IMR-90 (cell line): ENCODE data around the gene RHBDL1. TPM values are rescaled to one million over a fixed set of nuclear protein-coding genes. Genes with fewer than 3 reads are reported as not detected.

ENCODE experiments used
- ATAC-seq: fragments of 200-7000 bp; cut with Tn5 transposase; 2 replicates; pipeline ENCODE4 v1.9.1; 2020; ENCODE audit warnings: low read depth, mild to moderate bottlenecking, moderate library complexity
- BruUV-seq: library from RNA; stranded (reverse); fragments of 400-500 nt; replicated peaks from 2 replicates; lab custom pipeline; 2021; lab: Mats Ljungman, UMichigan
- CTCF ChIA-PET: fragments of 300-600 bp; formaldehyde crosslinking; extraction: SDS; loops from one replicate; lab custom pipeline; 2021; ENCODE audit warnings: antibody characterized with exemption; lab: Yijun Ruan, JAX
- POLR2A ChIA-PET: fragments of 300-600 bp; sonication (Branson Sonifier 250); formaldehyde crosslinking; loops from one replicate; lab custom pipeline; 2022; ENCODE audit warnings: antibody characterized with exemption; ENCODE audit not compliant: unreplicated experiment; lab: Charles Lee
- DNase-seq: peaks from one replicate; pipeline ENCODE4 v3.0.0; 2013
- H2AFZ ChIP-seq: replicated peaks from 2 replicates; pipeline ENCODE3; 2013; ENCODE audit warnings: low read length, mild to moderate bottlenecking; ENCODE audit not compliant: poor library complexity
- H2AK5ac ChIP-seq: 2 replicates; pipeline ENCODE4 v1.6.1; 2013; ENCODE audit warnings: low read depth, low read length, inconsistent platforms
- H2AK9ac ChIP-seq: replicated peaks from 2 replicates; pipeline ENCODE3; 2013; ENCODE audit warnings: mild to moderate bottlenecking, low read depth, low read length, moderate library complexity; ENCODE audit not compliant: poor library complexity
- H2BK120ac ChIP-seq: 2 replicates; pipeline ENCODE4 v1.6.1; 2013; ENCODE audit warnings: low read depth, low read length, inconsistent platforms
- H2BK15ac ChIP-seq: 3 replicates; pipeline ENCODE4 v1.6.1; 2013; ENCODE audit warnings: low read depth, low read length, inconsistent platforms
- H2BK20ac ChIP-seq: 2 replicates; pipeline ENCODE4 v1.6.1; 2013; ENCODE audit warnings: low read depth, mild to moderate bottlenecking, inconsistent platforms, low read length, moderate library complexity
- H2BK5ac ChIP-seq: 2 replicates; pipeline ENCODE4 v1.6.1; 2013; ENCODE audit warnings: mild to moderate bottlenecking, low read depth, low read length, inconsistent platforms; ENCODE audit not compliant: poor library complexity, severe bottlenecking
- H3K14ac ChIP-seq: replicated peaks from 2 replicates; pipeline ENCODE4 v1.6.1; 2013; ENCODE audit warnings: low read depth, low read length, inconsistent platforms
- H3K18ac ChIP-seq: 2 replicates; pipeline ENCODE4 v1.6.1; 2013; ENCODE audit warnings: low read depth, low read length, control low read depth
- H3K23ac ChIP-seq: 2 replicates; pipeline ENCODE4 v1.6.1; 2013; ENCODE audit warnings: low read depth, low read length, inconsistent platforms
- H3K27ac ChIP-seq: 2 replicates; pipeline ENCODE4 v1.5.1; 2013; ENCODE audit warnings: mild to moderate bottlenecking, control low read depth, low read length; ENCODE audit not compliant: insufficient read depth
- H3K27me3 ChIP-seq: 2 replicates; pipeline ENCODE4 v1.6.1; 2013; ENCODE audit warnings: low read length; ENCODE audit not compliant: control insufficient read depth, insufficient read depth
- H3K36me3 ChIP-seq: 2 replicates; pipeline ENCODE4 v1.6.1; 2013; ENCODE audit warnings: low read length, mixed read lengths; ENCODE audit not compliant: control insufficient read depth, insufficient read depth
- H3K4ac ChIP-seq: 2 replicates; pipeline ENCODE4 v1.6.1; 2013; ENCODE audit warnings: low read depth, low read length, inconsistent platforms
- H3K4me1 ChIP-seq: 2 replicates; pipeline ENCODE4 v1.6.1; 2013; ENCODE audit warnings: low read length, mixed read lengths; ENCODE audit not compliant: control insufficient read depth, insufficient read depth
- H3K4me2 ChIP-seq: 2 replicates; pipeline ENCODE4 v1.6.1; 2013; ENCODE audit warnings: low read depth, mild to moderate bottlenecking, control low read depth, low read length, moderate library complexity
- H3K4me3 ChIP-seq: 2 replicates; pipeline ENCODE4 v1.5.1; 2013; ENCODE audit warnings: low read depth, mild to moderate bottlenecking, control low read depth, low read length, moderate library complexity; ENCODE audit not compliant: insufficient read depth
- H3K56ac ChIP-seq: 2 replicates; pipeline ENCODE4 v1.6.1; 2013; ENCODE audit warnings: low read length, inconsistent platforms; ENCODE audit not compliant: insufficient read depth; ENCODE audit errors: extremely low read depth
- H3K79me1 ChIP-seq, 2 experiments: 2 replicates each; pipeline ENCODE4 v1.6.1; 2013; ENCODE audit warnings: low read length in 2 of 2, inconsistent platforms in 1 of 2, low read depth in 1 of 2
- H3K9ac ChIP-seq: 2 replicates; pipeline ENCODE4 v1.6.1; 2013; ENCODE audit warnings: low read depth, low read length, control low read depth
- H3K9me1 ChIP-seq: 2 replicates; pipeline ENCODE4 v1.6.1; 2013; ENCODE audit warnings: low read length, inconsistent platforms; ENCODE audit not compliant: insufficient read depth
- H3K9me3 ChIP-seq: 2 replicates; pipeline ENCODE4 v1.6.1; 2013; ENCODE audit warnings: low read length; ENCODE audit not compliant: control insufficient read depth, insufficient read depth
- H4K20me1 ChIP-seq: 2 replicates; pipeline ENCODE4 v1.6.1; 2013; ENCODE audit warnings: low read length, inconsistent platforms; ENCODE audit not compliant: insufficient read depth
- H4K5ac ChIP-seq: 2 replicates; pipeline ENCODE4 v1.6.1; 2013; ENCODE audit warnings: mild to moderate bottlenecking, low read depth, low read length, control low read depth
- H4K8ac ChIP-seq, 2 experiments: 2 replicates each; pipeline ENCODE4 v1.6.1; 2013; ENCODE audit warnings: low read depth in 2 of 2, low read length in 2 of 2, control low read depth in 1 of 2, inconsistent platforms in 1 of 2
- H4K91ac ChIP-seq: 2 replicates; pipeline ENCODE4 v1.6.1; 2013; ENCODE audit warnings: low read depth, low read length, inconsistent platforms; ENCODE audit not compliant: insufficient read depth
- WGBS, 2 experiments: methylation state at CpG; one replicate each; pipeline versions ENCODE4 v1.1.5 to v1.1.7; 2013; ENCODE audit warnings: missing lambda C conversion rate in 2 of 2; ENCODE audit not compliant: insufficient read length in 1 of 2; ENCODE audit errors: extremely low coverage in 2 of 2; 5-methylcytosine and 5-hydroxymethylcytosine counted together
- dilution Hi-C: fragments of 300-500 bp; cut with HindIII; formaldehyde crosslinking; loops from one replicate; pipeline ENCODE4 v1.14.3; 2018; ENCODE audit warnings: low sequenced_read_pairs; ENCODE audit not compliant: unreplicated experiment
- in situ Hi-C: fragments of 300-500 bp; cut with MboI; formaldehyde crosslinking; loops from 3 replicates; pipeline ENCODE4 v1.14.3; 2019; ENCODE audit warnings: low sequenced_read_pairs, inconsistent platforms, mixed read lengths
- intact Hi-C: fragments of 100-400 bp; cut with micrococcal nuclease; formaldehyde crosslinking; loops from 2 replicates; pipeline ENCODE4 v1.10.0; 2022
- polyA plus RNA-seq, 3 experiments: library from polyadenylated mRNA; depleted of rRNA; stranded (reverse); fragments of >200 nt; gene quantifications; 2 replicates each; pipeline ENCODE4 v1.2.3, GENCODE V29; 2012; ENCODE audit warnings: low replicate concordance in 1 of 3
- total RNA-seq: library from RNA; depleted of rRNA; stranded (reverse); fragments of >200 nt; gene quantifications from 2 replicates; pipeline ENCODE4 v1.2.3, GENCODE V29; 2012
- TF ChIP-seq, protein P1 (sequence below): fragments of 150-350 bp; IDR thresholded peaks from 2 replicates; pipeline ENCODE4 v1.6.1; 2017; ENCODE audit warnings: mild to moderate bottlenecking, antibody characterized with exemption, low read length, low read depth

RHBDL1 gene
- total and polyA plus RNA-seq, 2 of the 4 experiments (the other 2 are of a cell fraction): 0.72 to 4.1 TPM

DNA sequence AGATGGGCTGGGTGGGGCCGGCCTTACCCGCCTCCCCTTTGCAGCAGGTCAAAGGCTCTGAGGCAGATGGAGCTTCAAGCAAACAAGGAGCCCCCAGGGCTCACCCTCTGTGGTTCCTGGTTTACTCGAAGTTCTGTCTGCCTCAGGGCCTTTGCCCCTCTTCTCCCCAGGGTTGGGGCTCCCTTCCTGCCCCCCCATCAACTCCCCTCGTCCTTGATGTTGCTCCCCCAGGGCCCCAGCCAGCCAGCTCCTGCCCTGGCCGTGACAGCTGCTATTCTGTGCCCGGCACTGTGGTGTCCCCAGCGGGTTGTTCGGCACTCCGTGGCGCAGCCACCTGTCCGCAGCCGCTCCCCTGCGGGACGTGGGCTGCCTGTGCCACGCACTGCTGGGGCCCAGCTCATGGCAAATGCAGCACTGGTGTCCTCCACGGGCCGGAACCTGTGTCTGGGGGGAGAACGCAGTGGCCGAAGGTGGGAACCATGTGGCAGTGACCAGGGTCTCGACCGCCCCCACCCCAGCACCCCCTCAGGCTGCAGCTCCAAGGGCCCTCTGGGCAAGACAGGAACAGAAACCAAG is 35.1 kb downstream of the RHBDL1 start:
- no peak overlapping the region for H3K4me2 ChIP-seq
- no peak overlapping the region for H4K91ac ChIP-seq
- no peaks in the 10 kb centered on the region for H3K9me3 ChIP-seq
- no peak for ATAC-seq
- no peak overlapping the region for H3K9ac ChIP-seq
- H3K79me1 ChIP-seq: no peaks in the 10 kb centered on the region
- no peak overlapping the region for H3K18ac ChIP-seq
- POLR2A ChIA-PET: no interaction called here
- in situ Hi-C loops (loop anchor here (5.0 to 25.0 kb wide), 2 partner anchors 77 to 352 kb away; partner anchors contain the start of genes CHTF18, RPUSD1 and SSTR5), intact Hi-C loops (loop anchor here (5.0 kb wide), 1 partner anchor 272 kb away; the partner anchor contains the start of gene SOX8), dilution Hi-C loops (no loop called here)
- H2BK20ac ChIP-seq: no peak overlapping the region
- H4K5ac ChIP-seq: no peak overlapping the region
- no peak overlapping the region for H2BK15ac ChIP-seq
- no peak overlapping the region for H3K14ac ChIP-seq
- H4K8ac ChIP-seq: no peak overlapping the region
- H3K4ac ChIP-seq: no peak overlapping the region
- peaks cover 14% of the 10 kb centered on the region for H4K20me1 ChIP-seq
- no peak overlapping the region for H2AFZ ChIP-seq
- no TSS peak for BruUV-seq
- H3K4me1 ChIP-seq: peaks cover 8% of the 10 kb centered on the region; the same call in 1 of the 2 replicates
- no peaks in the 10 kb centered on the region for H3K9me1 ChIP-seq
- no peak overlapping the region for H3K56ac ChIP-seq
- no peak overlapping the region for H3K27ac ChIP-seq
- TF ChIP-seq, protein P1, sequence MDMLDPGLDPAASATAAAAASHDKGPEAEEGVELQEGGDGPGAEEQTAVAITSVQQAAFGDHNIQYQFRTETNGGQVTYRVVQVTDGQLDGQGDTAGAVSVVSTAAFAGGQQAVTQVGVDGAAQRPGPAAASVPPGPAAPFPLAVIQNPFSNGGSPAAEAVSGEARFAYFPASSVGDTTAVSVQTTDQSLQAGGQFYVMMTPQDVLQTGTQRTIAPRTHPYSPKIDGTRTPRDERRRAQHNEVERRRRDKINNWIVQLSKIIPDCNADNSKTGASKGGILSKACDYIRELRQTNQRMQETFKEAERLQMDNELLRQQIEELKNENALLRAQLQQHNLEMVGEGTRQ: no peak
- H2BK120ac ChIP-seq: no peak overlapping the region
- no peak overlapping the region for H3K4me3 ChIP-seq
- H2BK5ac ChIP-seq: no peak overlapping the region
- WGBS, 2 experiments: 82% methylated on average over 10 of the region's 21 CpGs; no CpG with 5 or more reads in 1 of the 2 experiments
- peaks cover 21% of the 10 kb centered on the region for H3K27me3 ChIP-seq
- H3K36me3 ChIP-seq: no peaks in the 10 kb centered on the region
- no peak overlapping the region for H3K23ac ChIP-seq
- no peak overlapping the region for H2AK9ac ChIP-seq
- no peak for DNase-seq
- H2AK5ac ChIP-seq: no peak overlapping the region
- CTCF ChIA-PET: no interaction called here
